ENCODE results near the gene VPS37B.
A peak's percentile ranks its signal among the peaks of the same experiment; 100 is the strongest.

VPS37B gene

GRCh38 chr12:122839907-122840554 is 55.9 kb downstream of the VPS37B start:
- no peak for DNase-seq (ENCODE audit: low spot score)

GRCh38 chr12:122838841-122839240 is 57.1 kb downstream of the VPS37B start:
- DNase-seq (ENCODE audit: low spot score): no peak

- no peak for DNase-seq (ENCODE audit: low spot score)
Observed at GRCh38 chr12:122837306-122838265, 58.3 kb downstream of the VPS37B start.

- peak; percentile 62 for DNase-seq (ENCODE audit: low spot score)
Observed at GRCh38 chr12:122836027-122836921, 59.6 kb downstream of the VPS37B start.

GRCh38 chr12:122835750-122836026 is 60.2 kb downstream of the VPS37B start:
- peak; percentile 38 for DNase-seq (ENCODE audit: low spot score)

- no peak for DNase-seq (ENCODE audit: low spot score)
Observed at GRCh38 chr12:122834921-122835749, 60.8 kb downstream of the VPS37B start, which contains the start of gene HIP1R. Gene HIP1R (plus strand): TSS chr12:122835457. CDS start chr12:122835551, 94 bp downstream.

GRCh38 chr12:122834104-122834920 is 61.6 kb downstream of the VPS37B start:
- DNase-seq (ENCODE audit: low spot score): peak; percentile 64

GRCh38 chr12:122830517-122831214 is 65.3 kb downstream of the VPS37B start:
- DNase-seq (ENCODE audit: low spot score): peak; percentile 66

- DNase-seq (ENCODE audit: low spot score): no peak
Observed at GRCh38 chr12:122827258-122827657, 68.7 kb downstream of the VPS37B start.

- no peak for DNase-seq (ENCODE audit: low spot score)
Observed at GRCh38 chr12:122825773-122826724, 69.9 kb downstream of the VPS37B start.

GRCh38 chr12:122823429-122823828 is 72.5 kb downstream of the VPS37B start:
- no peak for DNase-seq (ENCODE audit: low spot score)

GRCh38 chr12:122820838-122821271 is 75.1 kb downstream of the VPS37B start:
- DNase-seq (ENCODE audit: low spot score): no peak

- DNase-seq (ENCODE audit: low spot score): no peak
Observed at GRCh38 chr12:122820138-122820537, 75.8 kb downstream of the VPS37B start.

- DNase-seq (ENCODE audit: low spot score): no peak
Observed at GRCh38 chr12:122819209-122819785, 76.6 kb downstream of the VPS37B start.

Measured in hepatic stellate cell (primary cell).